Thymus (tissue), 11 donors: Measurements from ENCODE around the gene DAB1. TPM values are rescaled to one million over a fixed set of nuclear protein-coding genes. Genes with fewer than 3 reads are reported as not detected.

Experiments
- DNase-seq, 9 donors: peaks; one replicate each; pipeline ENCODE4 v3.0.0-alpha.2; 2013; ENCODE audit warnings: low spot score in 9 of 9, low read depth in 6 of 9, missing footprints in 1 of 9
- H3K27ac ChIP-seq, 2 donors: one replicate each; pipeline ENCODE4 v1.5.1; 2013; ENCODE audit warnings: control low read depth in 1 of 2, low read depth in 1 of 2, low read length in 1 of 2, mild to moderate bottlenecking in 1 of 2, moderate library complexity in 1 of 2
- H3K27me3 ChIP-seq, 2 donors: one replicate each; pipeline ENCODE4 v1.5.1; 2013; ENCODE audit warnings: low read length in 1 of 2; ENCODE audit not compliant: control insufficient read depth in 2 of 2, insufficient read depth in 1 of 2
- H3K36me3 ChIP-seq, 2 donors: one replicate each; pipeline ENCODE4 v1.5.1; 2013; ENCODE audit warnings: low read length in 1 of 2, mild to moderate bottlenecking in 1 of 2, moderate library complexity in 1 of 2; ENCODE audit not compliant: control insufficient read depth in 2 of 2, insufficient read depth in 2 of 2
- H3K4me1 ChIP-seq, 2 donors: one replicate each; pipeline ENCODE4 v1.5.1; 2013; ENCODE audit warnings: low read length in 2 of 2; ENCODE audit not compliant: control insufficient read depth in 2 of 2, insufficient read depth in 2 of 2
- H3K4me3 ChIP-seq, 2 donors: one replicate each; pipeline ENCODE4 v1.5.1; 2013; ENCODE audit warnings: low read length in 2 of 2, control low read depth in 1 of 2, mild to moderate bottlenecking in 1 of 2
- H3K9me3 ChIP-seq, 2 donors: one replicate each; pipeline ENCODE4 v1.5.1; 2013; ENCODE audit warnings: low read length in 1 of 2, mild to moderate bottlenecking in 1 of 2; ENCODE audit not compliant: control insufficient read depth in 2 of 2, insufficient read depth in 1 of 2
- WGBS: extraction: QIAGEN DNeasy Blood & Tissue Kit; methylation state at CpG from one replicate; pipeline ENCODE4 v1.1.7; 2013; 5-methylcytosine and 5-hydroxymethylcytosine counted together
- polyA plus RNA-seq: library from polyadenylated mRNA; stranded (reverse); fragments of 200-250 nt; gene quantifications from one replicate; pipeline ENCODE4 v1.2.3, GENCODE V29; 2013
- total RNA-seq: library from RNA; stranded (reverse); fragments of 120-200 nt; gene quantifications from one replicate; pipeline ENCODE4 v1.2.4, GENCODE V29; 2013
- donor health status: healthy.

DAB1 gene
- total and polyA plus RNA-seq, 2 donors: 0.09 to 0.23 TPM

GRCh38 chr1:57451516-57451915 lies 27.7 kb upstream of the DAB1 start:
- Histone ChIP-seq H3K9me3 (no peaks in the 10 kb centered on the region), H3K27me3 (no peaks in the 10 kb centered on the region), H3K4me1 (no peaks in the 10 kb centered on the region), H3K4me3 (no peak overlapping the region), H3K36me3 (no peaks in the 10 kb centered on the region), H3K27ac (no peak overlapping the region)
- no peak for DNase-seq
- WGBS: 66% methylated on average over 5 of the region's 5 CpGs

GRCh38 chr1:57450981-57451380 lies 27.1 kb upstream of the DAB1 start:
- 51% methylated on average over 3 of the region's 3 CpGs for WGBS
- Histone ChIP-seq H3K4me3 (no peak overlapping the region), H3K4me1 (no peaks in the 10 kb centered on the region), H3K27me3 (no peaks in the 10 kb centered on the region), H3K27ac (no peak overlapping the region), H3K9me3 (no peaks in the 10 kb centered on the region), H3K36me3 (no peaks in the 10 kb centered on the region)
- DNase-seq: no peak

GRCh38 chr1:57447551-57447950 lies 23.7 kb upstream of the DAB1 start:
- no peak overlapping the region for H3K4me3 ChIP-seq
- DNase-seq: no peak
- no peaks in the 10 kb centered on the region for H3K27me3 ChIP-seq
- no peaks in the 10 kb centered on the region for H3K4me1 ChIP-seq
- 87% methylated on average over 3 of the region's 3 CpGs for WGBS
- H3K9me3 ChIP-seq: no peaks in the 10 kb centered on the region
- no peaks in the 10 kb centered on the region for H3K36me3 ChIP-seq
- no peak overlapping the region for H3K27ac ChIP-seq

- no peaks in the 10 kb centered on the region for H3K4me1 ChIP-seq
- no peaks in the 10 kb centered on the region for H3K27me3 ChIP-seq
- DNase-seq: no peak
- H3K9me3 ChIP-seq: no peaks in the 10 kb centered on the region
- no peaks in the 10 kb centered on the region for H3K36me3 ChIP-seq
- H3K4me3 ChIP-seq: no peak overlapping the region
- no peak overlapping the region for H3K27ac ChIP-seq
Observed at GRCh38 chr1:57443004-57443403, 19.1 kb upstream of the DAB1 start.

GRCh38 chr1:57440096-57440495 lies 16.2 kb upstream of the DAB1 start:
- Histone ChIP-seq H3K4me3 (no peak overlapping the region), H3K9me3 (no peaks in the 10 kb centered on the region), H3K27ac (no peak overlapping the region), H3K36me3 (no peaks in the 10 kb centered on the region), H3K4me1 (no peaks in the 10 kb centered on the region), H3K27me3 (no peaks in the 10 kb centered on the region)
- no peak for DNase-seq
- 92% methylated on average over 1 of the region's 1 CpG for WGBS

- DNase-seq: no peak
- Histone ChIP-seq H3K27me3 (no peaks in the 10 kb centered on the region), H3K27ac (no peak overlapping the region), H3K4me3 (no peak overlapping the region), H3K9me3 (no peaks in the 10 kb centered on the region), H3K36me3 (no peaks in the 10 kb centered on the region), H3K4me1 (no peaks in the 10 kb centered on the region)
- WGBS: 91% methylated on average over 5 of the region's 5 CpGs
Observed at GRCh38 chr1:57431400-57431799, 7.5 kb upstream of the DAB1 start.

GRCh38 chr1:57424231-57425027 lies 569 bp upstream of the DAB1 start:
- no peak for DNase-seq
- WGBS: 3% methylated on average over 63 of the region's 63 CpGs
- H3K4me1 ChIP-seq: peaks cover 0 to 2% of the 10 kb centered on the region in 2 donors
- no peaks in the 10 kb centered on the region for H3K36me3 ChIP-seq
- no peak overlapping the region for H3K27ac ChIP-seq
- no peaks in the 10 kb centered on the region for H3K9me3 ChIP-seq
- peaks cover 46 to 60% of the 10 kb centered on the region in 2 donors for H3K27me3 ChIP-seq
- peak overlapping the region in 1 of 2 donors; percentile 15 for H3K4me3 ChIP-seq

- WGBS: 2% methylated on average over 36 of the region's 36 CpGs
- H3K27me3 ChIP-seq: peaks cover 46 to 61% of the 10 kb centered on the region in 2 donors
- DNase-seq: no peak
- peaks cover 0 to 2% of the 10 kb centered on the region in 2 donors for H3K4me1 ChIP-seq
- H3K36me3 ChIP-seq: no peaks in the 10 kb centered on the region
- no peaks in the 10 kb centered on the region for H3K9me3 ChIP-seq
- H3K27ac ChIP-seq: no peak overlapping the region
- no peak overlapping the region for H3K4me3 ChIP-seq
Observed at GRCh38 chr1:57423135-57423655, 665 bp downstream of the DAB1 start.

- 3% methylated on average over 66 of the region's 66 CpGs for WGBS
- peaks cover 46 to 61% of the 10 kb centered on the region in 2 donors for H3K27me3 ChIP-seq
Observed at GRCh38 chr1:57422271-57423134, 1.4 kb downstream of the DAB1 start.

More at GRCh38 chr1:57422271-57423134, 1.4 kb downstream of the DAB1 start:
- H3K27ac ChIP-seq: no peak overlapping the region
- no peaks in the 10 kb centered on the region for H3K36me3 ChIP-seq
- H3K4me3 ChIP-seq: no peak overlapping the region
- no peaks in the 10 kb centered on the region for H3K9me3 ChIP-seq
- no peak for DNase-seq
- peaks cover 0 to 2% of the 10 kb centered on the region in 2 donors for H3K4me1 ChIP-seq
